ENCODE data around the gene STUM. TPM values are rescaled to one million over a fixed set of nuclear protein-coding genes. Genes with fewer than 3 reads are reported as not detected.

Gene STUM
- total RNA-seq, 2 donors from 2014 or later, result 1.0 to 3.2 TPM

DNA sequence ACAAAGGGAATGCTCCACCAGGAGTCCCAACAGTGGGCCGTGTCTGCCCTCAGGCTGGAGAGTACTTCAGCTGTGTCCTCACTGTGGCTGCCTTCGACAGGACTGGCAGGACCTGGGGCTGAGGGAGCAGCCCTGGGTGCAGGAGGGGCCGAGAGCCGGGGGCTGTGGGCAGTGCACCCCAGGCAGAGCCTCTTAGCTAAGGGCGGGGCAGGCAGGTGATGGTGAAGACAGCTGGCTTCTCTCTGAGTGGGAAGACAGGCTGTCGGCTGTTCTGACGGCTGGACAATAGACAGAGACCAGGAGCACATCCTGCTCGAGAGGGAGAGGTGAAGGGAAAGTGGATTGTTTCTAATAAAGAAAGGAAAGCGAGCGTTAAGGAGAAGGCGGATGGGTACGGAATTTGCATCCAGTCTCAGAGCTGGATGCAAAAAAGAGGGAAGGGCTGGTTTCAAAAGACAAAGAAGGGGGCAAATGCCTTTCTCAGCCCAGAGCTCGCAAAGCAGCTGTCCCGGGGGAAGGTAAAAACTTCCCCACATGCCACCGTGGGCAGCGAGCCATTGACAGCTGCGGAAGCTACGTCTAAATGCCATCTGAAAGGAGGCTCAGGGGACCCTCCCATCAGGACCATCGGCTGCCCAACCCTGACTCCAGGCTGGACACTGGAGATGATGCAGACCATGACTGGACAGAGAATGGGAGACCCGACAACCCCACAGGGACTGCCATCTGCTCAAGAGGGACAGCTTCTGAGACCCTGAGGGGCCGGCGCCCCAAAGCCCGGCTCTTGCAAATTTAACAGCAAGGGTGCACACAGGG lies 92.0 kb downstream of the STUM start:
- H3K4me1 ChIP-seq, result peaks cover 5% of the 10 kb centered on the region

DNA sequence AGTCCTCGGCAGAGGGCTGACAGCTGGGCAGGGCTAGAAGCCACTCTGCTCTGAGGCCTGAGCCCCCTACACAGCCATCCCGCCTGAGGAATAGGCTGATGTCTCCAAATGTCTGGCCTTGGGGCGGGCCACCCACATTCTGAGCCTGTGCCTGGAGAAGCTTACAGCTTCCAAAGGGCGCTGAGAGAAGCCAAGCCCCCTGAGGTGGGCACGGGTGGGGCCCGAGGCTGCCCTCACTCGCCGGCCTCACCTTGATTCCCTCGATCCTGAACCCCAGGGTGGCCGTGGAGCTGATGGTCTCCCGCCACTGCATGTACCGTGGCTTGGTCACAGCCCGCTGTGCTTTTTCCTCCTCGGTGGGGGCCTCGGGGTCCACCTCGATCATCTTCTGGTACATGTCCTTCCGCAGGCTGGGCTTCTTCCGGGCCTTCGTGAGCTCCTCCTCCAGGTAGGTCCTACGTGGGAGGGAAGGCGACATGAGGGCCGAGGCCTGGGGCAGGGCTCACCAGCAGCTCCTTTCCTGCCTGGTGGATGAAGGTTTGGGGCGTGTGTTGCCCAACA lies 93.2 kb downstream of the STUM start:
- H3K9ac ChIP-seq (ENCODE audit: low read depth in 2 of 2, low read length in 2 of 2), result no peak overlapping the region
- peaks cover 5% of the 10 kb centered on the region for H3K4me1 ChIP-seq
- intact Hi-C loops (cut with DNase I), result no loop called here
- H3K9me3 ChIP-seq, result no peaks in the 10 kb centered on the region
- peaks cover 7% of the 10 kb centered on the region for H3K36me3 ChIP-seq
- no peak overlapping the region for H3K4me3 ChIP-seq
- H3K27me3 ChIP-seq, result no peaks in the 10 kb centered on the region
- TF ChIP-seq, protein P1, sequence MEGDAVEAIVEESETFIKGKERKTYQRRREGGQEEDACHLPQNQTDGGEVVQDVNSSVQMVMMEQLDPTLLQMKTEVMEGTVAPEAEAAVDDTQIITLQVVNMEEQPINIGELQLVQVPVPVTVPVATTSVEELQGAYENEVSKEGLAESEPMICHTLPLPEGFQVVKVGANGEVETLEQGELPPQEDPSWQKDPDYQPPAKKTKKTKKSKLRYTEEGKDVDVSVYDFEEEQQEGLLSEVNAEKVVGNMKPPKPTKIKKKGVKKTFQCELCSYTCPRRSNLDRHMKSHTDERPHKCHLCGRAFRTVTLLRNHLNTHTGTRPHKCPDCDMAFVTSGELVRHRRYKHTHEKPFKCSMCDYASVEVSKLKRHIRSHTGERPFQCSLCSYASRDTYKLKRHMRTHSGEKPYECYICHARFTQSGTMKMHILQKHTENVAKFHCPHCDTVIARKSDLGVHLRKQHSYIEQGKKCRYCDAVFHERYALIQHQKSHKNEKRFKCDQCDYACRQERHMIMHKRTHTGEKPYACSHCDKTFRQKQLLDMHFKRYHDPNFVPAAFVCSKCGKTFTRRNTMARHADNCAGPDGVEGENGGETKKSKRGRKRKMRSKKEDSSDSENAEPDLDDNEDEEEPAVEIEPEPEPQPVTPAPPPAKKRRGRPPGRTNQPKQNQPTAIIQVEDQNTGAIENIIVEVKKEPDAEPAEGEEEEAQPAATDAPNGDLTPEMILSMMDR (IDR thresholded peaks at IDR 0.05), result no peak
- no peak for DNase-seq
- H3K27ac ChIP-seq, result no peak overlapping the region

More for the DNA sequence above, 92.0 kb downstream of the STUM start:
- intact Hi-C loops (cut with DNase I), result no loop called here
- Histone ChIP-seq H3K4me3 (no peak overlapping the region), H3K9ac (ENCODE audit: low read depth in 2 of 2, low read length in 2 of 2) (no peak overlapping the region), H3K27ac (no peak overlapping the region), H3K36me3 (peaks cover 3% of the 10 kb centered on the region), H3K27me3 (no peaks in the 10 kb centered on the region), H3K9me3 (no peaks in the 10 kb centered on the region)
- TF ChIP-seq, protein P1 (IDR thresholded peaks at IDR 0.05), result no peak
- DNase-seq, result no peak

DNA sequence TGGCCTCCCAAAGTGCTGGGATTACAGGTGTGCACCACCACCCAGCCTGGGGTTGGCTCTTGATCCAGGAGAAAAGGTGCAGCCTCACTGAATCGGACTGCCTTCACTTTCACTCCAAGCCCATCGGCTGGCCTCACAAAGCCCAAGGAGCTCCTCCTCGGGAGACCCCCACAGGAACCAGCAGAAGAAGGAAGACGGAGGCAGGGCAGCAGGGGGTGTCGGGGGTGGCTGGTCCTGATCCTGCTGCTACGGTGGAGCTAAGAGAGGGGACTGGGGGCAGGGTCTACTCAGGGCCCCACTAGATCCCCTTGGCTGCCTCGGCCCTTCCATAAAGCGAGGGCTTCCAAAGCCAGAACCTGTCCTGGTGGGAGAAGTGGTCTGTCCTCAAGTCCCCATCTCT lies 93.9 kb downstream of the STUM start:
- H3K36me3 ChIP-seq, result peaks cover 8% of the 10 kb centered on the region

DNA sequence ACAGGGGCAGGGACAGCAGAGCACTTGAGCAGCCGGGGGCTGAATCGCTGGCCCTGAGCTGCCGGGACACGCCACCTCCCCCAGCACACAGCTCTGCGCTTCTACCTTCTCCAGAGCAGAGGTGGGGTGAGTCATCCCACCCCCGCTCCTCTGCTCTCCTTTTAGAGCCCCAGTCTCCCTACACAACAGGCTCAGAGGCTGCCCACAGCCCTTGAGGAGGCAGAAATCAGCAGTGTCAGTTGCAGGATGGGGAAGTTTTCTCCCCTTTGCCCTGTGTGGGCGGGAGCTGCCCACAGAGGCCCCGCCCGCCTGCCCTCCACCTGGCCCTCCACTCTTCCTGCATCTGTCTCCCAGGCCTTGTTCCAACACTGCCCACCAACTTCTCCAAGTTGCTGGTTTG lies 94.6 kb downstream of the STUM start:
- intact Hi-C loops (cut with DNase I), result no loop called here
- Histone ChIP-seq H3K4me1 (peaks cover 5% of the 10 kb centered on the region), H3K9ac (ENCODE audit: low read depth in 2 of 2, low read length in 2 of 2) (peak overlapping the region in 1 of 2 donors; percentile 18), H3K4me3 (no peak overlapping the region), H3K9me3 (no peaks in the 10 kb centered on the region), H3K36me3 (peaks cover 8% of the 10 kb centered on the region), H3K27ac (peak overlapping the region; percentile 3), H3K27me3 (no peaks in the 10 kb centered on the region)
- TF ChIP-seq, protein P1 (IDR thresholded peaks at IDR 0.05), result no peak
- no peak for DNase-seq

More for the DNA sequence above, 93.9 kb downstream of the STUM start:
- Histone ChIP-seq H3K27ac (no peak overlapping the region), H3K9ac (ENCODE audit: low read depth in 2 of 2, low read length in 2 of 2) (no peak overlapping the region), H3K4me1 (peaks cover 5% of the 10 kb centered on the region), H3K27me3 (no peaks in the 10 kb centered on the region), H3K4me3 (no peak overlapping the region), H3K9me3 (no peaks in the 10 kb centered on the region)
- DNase-seq, result no peak
- TF ChIP-seq, protein P1 (IDR thresholded peaks at IDR 0.05), result no peak
- intact Hi-C loops (cut with DNase I), result no loop called here

DNA sequence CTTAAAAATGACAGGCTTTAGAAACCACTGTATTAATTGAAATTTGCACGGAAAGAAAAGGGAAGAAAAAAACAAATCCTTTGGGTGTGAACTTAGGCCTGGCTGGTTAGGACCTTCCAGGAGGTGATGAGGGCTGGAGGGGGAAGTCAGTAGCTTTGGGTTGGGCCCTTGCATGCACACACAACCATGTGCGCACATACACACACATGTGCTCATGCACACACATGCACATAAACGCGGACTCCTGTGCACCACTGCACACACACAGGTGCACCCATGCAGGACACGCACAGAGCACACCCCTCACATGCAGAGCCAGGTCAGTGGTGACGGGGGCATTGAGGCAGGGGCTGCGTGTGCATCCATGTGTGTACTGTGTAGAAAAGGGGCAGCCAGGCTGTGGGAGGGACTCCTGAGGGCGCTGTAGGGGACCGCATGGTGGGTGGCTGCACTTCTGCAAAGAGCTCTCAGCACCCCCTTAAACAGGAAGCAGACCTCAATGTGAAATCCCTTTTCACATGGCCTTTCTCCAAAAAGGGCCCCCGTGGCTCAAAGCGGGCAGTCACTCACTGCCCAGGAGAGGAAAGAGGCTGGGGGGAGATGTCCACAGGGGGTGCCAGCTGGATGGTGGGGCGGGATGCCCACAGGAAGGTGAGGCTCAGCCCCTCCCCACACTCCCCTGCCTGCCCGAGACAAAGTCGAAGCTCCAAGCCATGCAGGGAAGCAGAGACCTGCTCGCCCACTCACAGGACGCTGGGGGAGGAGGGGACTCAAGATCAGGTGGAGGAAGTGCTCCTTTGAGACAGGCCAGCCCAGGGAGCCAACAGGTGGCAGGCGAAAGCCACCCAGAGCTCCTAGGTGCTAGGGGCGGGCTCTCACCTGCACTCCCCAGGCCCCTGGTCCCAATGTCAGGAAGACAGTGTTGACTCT lies 95.3 kb downstream of the STUM start:
- peak overlapping the region; percentile 3 for H3K27ac ChIP-seq
- no peak for DNase-seq
- H3K4me1 ChIP-seq, result peaks cover 5% of the 10 kb centered on the region

More for the DNA sequence above, 95.3 kb downstream of the STUM start:
- Histone ChIP-seq H3K9me3 (no peaks in the 10 kb centered on the region), H3K9ac (ENCODE audit: low read depth in 2 of 2, low read length in 2 of 2) (peak overlapping the region in 1 of 2 donors; percentile 19), H3K27me3 (no peaks in the 10 kb centered on the region), H3K4me3 (no peak overlapping the region), H3K36me3 (peaks cover 8% of the 10 kb centered on the region)
- intact Hi-C loops (cut with DNase I), result no loop called here
- TF ChIP-seq, protein P1 (IDR thresholded peaks at IDR 0.05), result no peak
